Kidney (tissue), 14 donors: ENCODE results near the gene TM4SF20. TPM values are rescaled to one million over a fixed set of nuclear protein-coding genes. Genes with fewer than 3 reads are reported as not detected.

ENCODE experiments used
- DNase-seq, 5 donors: peaks; one replicate each; pipeline ENCODE4 v3.0.0-alpha.2; 2013 to 2020
- FAIRE-seq: peaks from 2 replicates; lab custom pipeline; 2012; peaks lifted over from hg19 to GRCh38; lab: Jason Lieb, UNC
- H3K27ac ChIP-seq, 2 donors: one replicate each; pipeline ENCODE4 v1.7.0; 2013; ENCODE audit warnings: low read depth in 2 of 2, low read length in 2 of 2, inconsistent platforms in 1 of 2
- H3K27me3 ChIP-seq: one replicate; pipeline ENCODE4 v1.7.1; 2013; ENCODE audit warnings: low read length, inconsistent platforms; ENCODE audit not compliant: control insufficient read depth, insufficient read depth
- H3K36me3 ChIP-seq, 3 donors: one replicate each; pipeline versions ENCODE4 v1.7.0 to v1.7.1; 2013; ENCODE audit warnings: low read length in 3 of 3, control low read depth in 1 of 3, inconsistent platforms in 1 of 3; ENCODE audit not compliant: insufficient read depth in 3 of 3, control insufficient read depth in 2 of 3
- H3K4me1 ChIP-seq, 3 donors: one replicate each; pipeline versions ENCODE4 v1.7.0 to v1.7.1; 2013; ENCODE audit warnings: low read length in 3 of 3, inconsistent platforms in 1 of 3, low read depth in 1 of 3; ENCODE audit not compliant: control insufficient read depth in 2 of 3, insufficient read depth in 2 of 3
- H3K4me3 ChIP-seq, 3 donors: one replicate each; pipeline versions ENCODE4 v1.7.0 to v1.8.1; 2013; ENCODE audit warnings: low read length in 3 of 3, control low read depth in 1 of 3, inconsistent platforms in 1 of 3
- H3K9ac ChIP-seq, 3 donors: one replicate each; pipeline versions ENCODE4 v1.7.0 to v1.7.1; 2013; ENCODE audit warnings: low read length in 3 of 3, control low read depth in 1 of 3, inconsistent platforms in 1 of 3
- H3K9me3 ChIP-seq, 3 donors: one replicate each; pipeline versions ENCODE4 v1.7.0 to v1.7.1; 2013; ENCODE audit warnings: low read length in 3 of 3, control low read depth in 1 of 3, inconsistent platforms in 1 of 3; ENCODE audit not compliant: control insufficient read depth in 2 of 3, insufficient read depth in 1 of 3
- intact Hi-C: fragments of 100-400 bp; cut with DNase I; formaldehyde crosslinking; loops from one replicate; pipeline ENCODE4 v1.11.1; 2022
- polyA plus RNA-seq: library from polyadenylated mRNA; stranded (reverse); fragments of 350-450 nt; fragmentation: Illumina TruSeq; extraction: RNeasy Lipid Tissue Mini Kit (QIAGEN cat#74804); gene quantifications from one replicate; pipeline ENCODE4 v1.2.3, GENCODE V29; 2014; ENCODE audit warnings: low read depth, low replicate concordance; ENCODE audit not compliant: insufficient read depth
- total RNA-seq: library from RNA; stranded (reverse); fragmentation: NEBNext Ultra II Directional; extraction: Animal tissue kit (Norgen Biotek cat#: 25700); gene quantifications from one replicate; pipeline ENCODE4 v1.2.1, GENCODE V29; 2021
- TF ChIP-seq, protein P1 (sequence below): IDR thresholded peaks from 3 replicates; pipeline ENCODE4 v1.5.1; 2012; ENCODE audit warnings: mild to moderate bottlenecking, moderate library complexity, borderline replicate concordance; ENCODE audit not compliant: insufficient read depth; ENCODE audit errors: extremely low read depth
- donor health status: control.
- donor health status: control.
- donor health status: control.
- donor health status: control.
- donor health status: control.
- donor health status: DM: yes; HTN: yes; CAD: no.
- donor health status: Normal renal cell carcinoma (clear cell type).

The TM4SF20 gene
- total and polyA plus RNA-seq, 2 donors from 2014 or later = not detected

DNA sequence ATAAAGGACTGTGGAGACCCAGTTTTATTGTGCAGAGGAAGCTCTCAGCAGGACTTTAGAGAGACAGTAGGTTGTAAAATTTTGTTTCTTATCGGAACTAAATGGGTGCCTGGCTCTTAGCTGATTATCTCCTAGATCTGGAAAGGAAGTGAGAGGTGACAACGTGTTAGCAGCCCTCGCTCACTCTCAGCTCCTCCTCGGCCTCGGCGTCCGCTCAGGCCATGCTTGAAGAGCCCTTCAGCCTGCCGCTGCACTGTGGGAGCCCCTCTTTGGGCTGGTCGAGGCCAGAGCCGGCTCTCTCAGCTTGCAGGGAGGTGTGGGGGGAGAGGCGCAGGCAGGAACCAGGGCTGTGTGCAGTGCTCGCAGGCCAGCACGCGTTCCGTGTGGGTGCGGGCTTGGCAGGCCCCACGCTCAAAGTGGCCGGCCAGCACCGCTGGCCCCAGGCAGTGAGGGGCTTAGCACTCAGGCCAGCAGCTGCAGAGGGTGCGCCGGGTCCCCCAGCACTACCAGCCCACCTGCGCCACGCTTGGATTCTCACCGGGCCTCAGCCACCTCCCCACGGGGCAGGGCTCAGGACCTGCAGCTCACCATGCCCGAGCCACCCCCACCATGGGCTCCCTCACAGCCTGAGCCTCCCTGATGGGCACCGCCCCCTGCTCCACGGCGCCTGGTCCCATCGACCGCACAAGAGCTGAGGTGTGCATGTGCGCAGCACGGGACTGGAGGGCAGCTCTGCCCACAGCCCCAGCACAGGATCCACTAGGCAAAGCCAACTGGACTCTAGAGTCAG lies 58.6 kb downstream of the TM4SF20 start:
- no peaks in the 10 kb centered on the region for H3K9me3 ChIP-seq
- H3K27me3 ChIP-seq = no peaks in the 10 kb centered on the region
- intact Hi-C loops = no loop called here
- no peak overlapping the region for H3K9ac ChIP-seq
- no peaks in the 10 kb centered on the region for H3K36me3 ChIP-seq
- H3K4me3 ChIP-seq = no peak overlapping the region
- TF ChIP-seq, protein P1, sequence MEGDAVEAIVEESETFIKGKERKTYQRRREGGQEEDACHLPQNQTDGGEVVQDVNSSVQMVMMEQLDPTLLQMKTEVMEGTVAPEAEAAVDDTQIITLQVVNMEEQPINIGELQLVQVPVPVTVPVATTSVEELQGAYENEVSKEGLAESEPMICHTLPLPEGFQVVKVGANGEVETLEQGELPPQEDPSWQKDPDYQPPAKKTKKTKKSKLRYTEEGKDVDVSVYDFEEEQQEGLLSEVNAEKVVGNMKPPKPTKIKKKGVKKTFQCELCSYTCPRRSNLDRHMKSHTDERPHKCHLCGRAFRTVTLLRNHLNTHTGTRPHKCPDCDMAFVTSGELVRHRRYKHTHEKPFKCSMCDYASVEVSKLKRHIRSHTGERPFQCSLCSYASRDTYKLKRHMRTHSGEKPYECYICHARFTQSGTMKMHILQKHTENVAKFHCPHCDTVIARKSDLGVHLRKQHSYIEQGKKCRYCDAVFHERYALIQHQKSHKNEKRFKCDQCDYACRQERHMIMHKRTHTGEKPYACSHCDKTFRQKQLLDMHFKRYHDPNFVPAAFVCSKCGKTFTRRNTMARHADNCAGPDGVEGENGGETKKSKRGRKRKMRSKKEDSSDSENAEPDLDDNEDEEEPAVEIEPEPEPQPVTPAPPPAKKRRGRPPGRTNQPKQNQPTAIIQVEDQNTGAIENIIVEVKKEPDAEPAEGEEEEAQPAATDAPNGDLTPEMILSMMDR = no peak
- peak in 1 of 5 donors; percentile 76 for DNase-seq
- H3K27ac ChIP-seq = no peak overlapping the region
- no peaks in the 10 kb centered on the region for H3K4me1 ChIP-seq
- FAIRE-seq = no peak

DNA sequence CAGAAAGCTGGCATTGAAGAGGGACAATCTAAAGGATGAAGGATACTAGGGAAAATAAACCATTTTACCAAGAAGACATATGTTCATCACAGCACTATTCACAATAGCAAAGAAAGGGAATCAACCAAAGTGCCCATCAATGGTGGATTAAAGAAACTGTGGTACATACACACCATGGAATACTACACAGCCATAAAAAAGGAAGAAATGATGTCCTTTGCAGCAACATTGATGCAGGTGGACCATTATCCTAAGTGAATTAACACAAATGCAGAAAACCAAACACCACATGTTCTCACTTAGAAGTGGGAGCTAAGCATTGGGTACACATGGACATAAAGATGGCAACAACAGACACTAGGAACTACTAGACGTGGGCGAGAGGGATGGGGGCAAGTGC lies 61.3 kb downstream of the TM4SF20 start:
- Histone ChIP-seq H3K4me1 (no peaks in the 10 kb centered on the region), H3K36me3 (no peaks in the 10 kb centered on the region), H3K9me3 (no peaks in the 10 kb centered on the region), H3K9ac (no peak overlapping the region), H3K27me3 (no peaks in the 10 kb centered on the region), H3K4me3 (no peak overlapping the region), H3K27ac (no peak overlapping the region)
- DNase-seq (no peak), FAIRE-seq (no peak)
- TF ChIP-seq, protein P1 = no peak
- intact Hi-C loops = no loop called here

DNA sequence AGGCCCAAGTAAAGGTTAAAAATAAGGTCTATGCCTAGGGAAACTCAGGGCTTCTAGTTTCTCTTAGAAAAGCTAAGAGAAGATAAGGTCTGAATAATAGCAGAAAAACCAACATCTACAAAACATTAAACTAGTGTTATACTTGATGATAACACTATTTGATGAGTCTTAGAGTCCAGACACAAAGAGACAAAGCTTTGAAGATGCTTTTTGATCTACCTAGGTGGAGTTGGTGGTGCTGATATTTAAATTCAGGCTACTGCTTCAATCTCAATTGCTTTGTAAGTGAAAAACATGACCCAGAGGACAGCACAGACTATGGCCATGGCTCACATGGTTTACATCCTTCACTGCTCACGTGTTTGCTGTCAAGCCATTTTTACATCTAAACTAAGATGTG lies 65.8 kb downstream of the TM4SF20 start:
- Histone ChIP-seq H3K4me1 (no peaks in the 10 kb centered on the region), H3K27ac (no peak overlapping the region), H3K4me3 (no peak overlapping the region), H3K36me3 (peaks cover 0 to 18% (median 0%) of the 10 kb centered on the region in 3 donors), H3K9ac (no peak overlapping the region), H3K27me3 (no peaks in the 10 kb centered on the region), H3K9me3 (no peaks in the 10 kb centered on the region)
- intact Hi-C loops = no loop called here
- TF ChIP-seq, protein P1 = no peak
- no peak for DNase-seq
- no peak for FAIRE-seq

DNA sequence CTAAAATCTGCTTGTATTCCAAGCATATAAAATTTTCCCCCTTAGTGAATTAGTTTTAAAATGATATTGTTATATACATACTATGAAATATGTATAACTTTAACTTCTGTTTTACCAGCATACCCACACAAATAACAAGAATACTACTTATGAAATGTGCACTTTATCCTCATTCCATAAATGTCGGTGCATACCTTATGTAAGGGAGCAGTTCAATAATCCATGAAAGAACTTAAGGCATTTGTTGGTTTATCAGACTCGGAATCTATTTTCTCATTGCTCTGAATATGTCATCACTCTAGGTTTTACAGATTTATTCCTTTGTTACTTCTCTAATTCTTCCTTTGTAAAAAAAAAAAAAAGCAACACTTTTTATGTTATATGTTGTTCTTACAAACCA lies 66.5 kb downstream of the TM4SF20 start:
- H3K36me3 ChIP-seq = peaks cover 0 to 18% (median 3%) of the 10 kb centered on the region in 3 donors
- H3K9me3 ChIP-seq = no peaks in the 10 kb centered on the region
- H3K9ac ChIP-seq = no peak overlapping the region
- H3K4me1 ChIP-seq = no peaks in the 10 kb centered on the region
- H3K4me3 ChIP-seq = no peak overlapping the region
- no peak overlapping the region for H3K27ac ChIP-seq
- FAIRE-seq (no peak), DNase-seq (no peak)
- TF ChIP-seq, protein P1 = no peak
- no peaks in the 10 kb centered on the region for H3K27me3 ChIP-seq
- intact Hi-C loops = no loop called here
